HCT116 (cell line): Measurements from ENCODE around the gene KDM5A.

Experiments used
- EZH2 ChIP-seq: fragments of 200-600 bp; sonication (generic); IDR thresholded peaks from 2 replicates; pipeline ENCODE4 v1.6.1; 2017; ENCODE audit warnings: antibody characterized with exemption, mixed run types
- POLR2A ChIP-seq: IDR thresholded peaks from 2 replicates; pipeline ENCODE4 v1.7.0; 2011; ENCODE audit warnings: borderline replicate concordance; ENCODE audit not compliant: insufficient read depth, insufficient read length; ENCODE audit errors: extremely low read depth
- POLR2AphosphoS5 ChIP-seq: IDR thresholded peaks from 2 replicates; pipeline ENCODE4 v1.6.1; 2011; ENCODE audit warnings: mild to moderate bottlenecking, low read depth, low read length, moderate library complexity
- RAD21 ChIP-seq: IDR thresholded peaks from 2 replicates; pipeline ENCODE4 v1.6.1; 2012; ENCODE audit warnings: low read depth, mild to moderate bottlenecking
- REST ChIP-seq: IDR thresholded peaks from 2 replicates; pipeline ENCODE4 v1.6.1; 2012; ENCODE audit warnings: low read depth
- SIN3A ChIP-seq: IDR thresholded peaks from 2 replicates; pipeline ENCODE4 v1.6.1; 2012; ENCODE audit warnings: low read depth
- TCF7L2 ChIP-seq: IDR thresholded peaks from 2 replicates; pipeline ENCODE4 v1.7.0; 2011; ENCODE audit warnings: borderline replicate concordance, inconsistent platforms; ENCODE audit not compliant: insufficient read depth, insufficient read length; ENCODE audit errors: extremely low read depth
- TF ChIP-seq, protein P1 (sequence below), 3 experiments: fragments of 200-600 bp in 1 of 3; sonication (generic) in 1 of 3; IDR thresholded peaks in 2 of 3; conservative IDR thresholded peaks in 1 of 3; 2 replicates each; pipeline ENCODE4 v1.5.1; 2012 to 2017; ENCODE audit warnings: low read depth in 2 of 3, low read length in 2 of 3, antibody characterized with exemption in 1 of 3, borderline replicate concordance in 1 of 3, control low read depth in 1 of 3, mild to moderate bottlenecking in 1 of 3, mixed read lengths in 1 of 3, mixed run types in 1 of 3, moderate library complexity in 1 of 3; ENCODE audit not compliant: insufficient read depth in 1 of 3
- TF ChIP-seq, protein P2 (sequence below): IDR thresholded peaks from 2 replicates; pipeline ENCODE4 v1.6.1; 2012

DNA sequence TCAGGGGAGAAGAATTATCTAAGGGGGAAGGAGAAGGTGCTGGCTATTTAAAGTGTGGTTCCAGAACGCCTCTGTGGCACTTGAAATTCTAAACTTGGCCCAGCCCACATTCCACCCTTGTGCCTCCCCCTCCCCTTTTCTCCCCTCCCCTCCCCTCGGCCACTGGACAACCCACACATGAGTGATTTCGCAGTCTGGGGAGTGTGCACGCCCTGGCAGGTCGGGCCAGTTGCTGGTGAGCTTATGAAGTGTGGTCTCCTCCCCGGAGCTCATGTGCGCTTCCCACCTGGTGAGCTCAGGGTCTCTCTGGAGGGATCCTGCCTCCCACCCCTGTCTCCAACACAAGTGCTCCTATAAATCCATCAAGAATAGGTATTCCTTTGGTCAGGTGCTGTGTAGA lies 126.3 kb downstream of the KDM5A start, which contains the start of gene SLC6A13:
- TF ChIP-seq, protein P1, sequence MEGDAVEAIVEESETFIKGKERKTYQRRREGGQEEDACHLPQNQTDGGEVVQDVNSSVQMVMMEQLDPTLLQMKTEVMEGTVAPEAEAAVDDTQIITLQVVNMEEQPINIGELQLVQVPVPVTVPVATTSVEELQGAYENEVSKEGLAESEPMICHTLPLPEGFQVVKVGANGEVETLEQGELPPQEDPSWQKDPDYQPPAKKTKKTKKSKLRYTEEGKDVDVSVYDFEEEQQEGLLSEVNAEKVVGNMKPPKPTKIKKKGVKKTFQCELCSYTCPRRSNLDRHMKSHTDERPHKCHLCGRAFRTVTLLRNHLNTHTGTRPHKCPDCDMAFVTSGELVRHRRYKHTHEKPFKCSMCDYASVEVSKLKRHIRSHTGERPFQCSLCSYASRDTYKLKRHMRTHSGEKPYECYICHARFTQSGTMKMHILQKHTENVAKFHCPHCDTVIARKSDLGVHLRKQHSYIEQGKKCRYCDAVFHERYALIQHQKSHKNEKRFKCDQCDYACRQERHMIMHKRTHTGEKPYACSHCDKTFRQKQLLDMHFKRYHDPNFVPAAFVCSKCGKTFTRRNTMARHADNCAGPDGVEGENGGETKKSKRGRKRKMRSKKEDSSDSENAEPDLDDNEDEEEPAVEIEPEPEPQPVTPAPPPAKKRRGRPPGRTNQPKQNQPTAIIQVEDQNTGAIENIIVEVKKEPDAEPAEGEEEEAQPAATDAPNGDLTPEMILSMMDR (IDR thresholded peaks at IDR 0.05 in 2 of 3, conservative IDR thresholded peaks at IDR 0.05 in 1 of 3; ENCODE audit: borderline replicate concordance in 1 of 3, insufficient read depth in 1 of 3, low read depth in 2 of 3, low read length in 2 of 3) = no peak
- TF ChIP-seq POLR2A (no peak), REST (no peak), SIN3A (no peak), POLR2AphosphoS5 (no peak), TCF7L2 (no peak), EZH2 (no peak), RAD21 (no peak)
- TF ChIP-seq, protein P2, sequence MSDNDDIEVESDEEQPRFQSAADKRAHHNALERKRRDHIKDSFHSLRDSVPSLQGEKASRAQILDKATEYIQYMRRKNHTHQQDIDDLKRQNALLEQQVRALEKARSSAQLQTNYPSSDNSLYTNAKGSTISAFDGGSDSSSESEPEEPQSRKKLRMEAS = no peak
